Bone marrow (tissue), 2 donors: ENCODE measurements around the gene TSPAN18.

Source experiments
- DNase-seq, 2 donors: peaks; one replicate each; lab custom pipeline; 2025; lab: John Stamatoyannopoulos, UW

TSPAN18 gene

DNA sequence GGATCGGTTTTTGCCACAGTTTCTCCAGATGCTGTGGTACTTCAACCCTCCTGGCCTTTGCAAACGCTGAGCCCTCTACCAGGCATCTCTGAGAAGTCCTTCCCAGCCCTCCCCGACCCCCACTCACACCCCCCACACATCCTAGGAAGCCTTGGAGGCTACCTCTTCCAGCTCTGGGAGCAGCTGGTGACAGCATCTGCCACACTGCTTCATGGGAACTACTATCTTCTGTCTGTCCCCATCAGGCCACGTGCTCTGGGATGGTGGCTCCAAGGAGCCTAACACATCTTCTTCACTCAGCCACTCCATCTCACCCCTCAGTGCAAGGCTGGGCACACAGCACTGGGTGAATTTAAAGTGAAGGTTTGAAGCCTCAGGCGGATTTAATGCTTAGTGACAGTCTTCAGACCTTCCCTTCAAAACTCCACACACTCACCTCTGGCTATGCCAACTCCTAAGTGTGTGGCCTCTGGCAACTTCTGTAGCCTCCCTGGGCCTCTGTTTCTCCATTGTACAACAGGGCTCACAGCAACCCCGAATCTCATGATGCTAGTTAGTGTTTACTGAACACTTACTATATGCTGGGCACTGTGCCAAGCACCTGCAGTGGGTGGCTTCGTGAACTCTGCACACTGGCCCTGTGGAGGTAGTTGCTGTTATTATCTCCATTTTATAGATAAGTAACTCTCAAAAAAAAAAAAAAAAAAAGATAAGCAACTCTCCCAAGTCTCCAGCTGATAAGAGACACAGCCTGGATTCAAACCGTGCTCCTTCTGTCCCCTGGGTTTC, 231.2 kb downstream of the TSPAN18 start:
- DNase-seq = no peak

GRCh38 chr11:44959064-44959463, 232.3 kb downstream of the TSPAN18 start:
- no peak for DNase-seq

- DNase-seq = no peak
Observed at GRCh38 chr11:44960200-44960845, 233.6 kb downstream of the TSPAN18 start.

GRCh38 chr11:44962464-44962863, 235.7 kb downstream of the TSPAN18 start:
- no peak for DNase-seq

GRCh38 chr11:44963136-44963535, 236.4 kb downstream of the TSPAN18 start:
- no peak for DNase-seq

- DNase-seq = no peak
Observed at GRCh38 chr11:44963948-44964347, 237.2 kb downstream of the TSPAN18 start.

DNA sequence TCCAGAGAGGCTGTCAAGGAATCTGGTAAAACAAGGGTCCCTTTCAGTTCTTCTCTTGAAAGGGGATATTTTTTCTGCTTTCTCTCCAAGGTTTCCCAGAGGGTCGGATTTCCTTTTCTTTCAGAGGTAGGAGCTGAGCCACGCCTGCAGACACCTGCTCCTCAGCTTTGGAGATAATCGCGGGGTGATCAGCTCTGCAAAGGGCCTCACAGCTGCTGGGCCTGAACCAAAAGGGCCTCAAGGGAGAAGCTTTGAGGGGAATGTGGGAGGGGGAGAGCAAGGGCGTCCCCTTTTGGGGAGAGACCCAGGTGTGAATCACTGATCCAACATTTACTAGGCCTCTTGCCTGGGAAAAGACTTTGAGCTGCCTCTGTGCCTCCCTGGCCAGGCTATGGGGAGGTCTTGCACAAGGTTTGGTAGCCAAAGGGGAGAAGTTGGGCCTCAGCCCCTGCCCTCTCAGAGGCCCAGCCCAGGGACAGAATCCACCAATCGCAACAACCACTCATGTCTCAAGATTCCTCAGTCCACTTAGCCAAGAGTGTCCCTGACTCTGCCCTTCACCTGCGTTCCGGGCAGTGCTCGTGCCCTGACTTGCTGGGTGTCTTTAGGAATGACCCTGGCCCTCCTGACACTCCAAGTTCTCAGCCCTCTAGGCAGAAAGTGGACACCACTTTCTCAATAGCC, 237.9 kb downstream of the TSPAN18 start:
- DNase-seq = no peak

DNA sequence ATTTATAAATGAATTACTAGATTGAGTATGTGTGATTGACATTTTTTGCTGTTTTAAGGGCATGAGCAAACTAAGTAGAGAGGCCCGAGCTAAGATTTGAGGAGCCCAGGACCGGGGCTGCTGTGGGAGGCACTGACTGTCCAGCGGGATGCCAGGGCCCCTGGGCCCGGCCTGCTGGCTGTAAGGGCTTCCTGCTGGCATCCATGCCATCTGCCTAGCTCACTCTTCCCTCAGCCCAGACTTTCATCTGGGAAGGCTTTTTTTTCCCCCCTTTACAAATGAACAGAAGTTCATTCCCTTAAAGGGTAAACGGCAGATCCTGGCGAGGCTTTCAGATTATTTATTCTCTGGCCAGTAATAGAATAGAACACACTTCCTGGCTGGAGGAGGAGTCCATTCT, 239.9 kb downstream of the TSPAN18 start:
- no peak for DNase-seq

DNA sequence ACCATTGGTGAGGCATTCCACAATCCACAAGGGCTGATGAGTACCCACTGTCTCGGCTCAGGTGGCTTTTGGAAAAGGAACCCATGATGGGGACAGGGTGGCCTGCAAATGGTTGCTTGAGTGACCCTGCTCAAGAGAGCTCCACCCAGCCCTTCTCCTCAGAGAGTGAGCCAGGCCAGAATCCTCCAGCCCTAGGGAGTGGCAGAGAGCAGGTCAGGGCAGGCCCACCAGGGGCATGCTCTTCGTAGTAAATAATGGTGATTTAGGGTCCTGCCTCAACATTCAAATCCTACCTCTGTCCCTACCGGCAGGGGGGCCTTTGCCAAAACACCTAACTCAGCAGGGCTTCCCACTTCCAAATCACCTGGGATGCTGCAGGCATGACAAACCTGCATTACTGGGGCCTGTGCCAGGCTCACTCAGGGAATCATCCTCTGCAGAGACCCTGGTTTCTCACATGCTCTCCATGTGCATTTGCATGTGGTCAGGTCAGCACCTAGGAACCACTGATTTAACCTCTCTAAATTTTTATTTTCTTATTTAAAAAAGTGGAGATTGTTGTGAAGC, 241.3 kb downstream of the TSPAN18 start:
- DNase-seq = no peak

DNA sequence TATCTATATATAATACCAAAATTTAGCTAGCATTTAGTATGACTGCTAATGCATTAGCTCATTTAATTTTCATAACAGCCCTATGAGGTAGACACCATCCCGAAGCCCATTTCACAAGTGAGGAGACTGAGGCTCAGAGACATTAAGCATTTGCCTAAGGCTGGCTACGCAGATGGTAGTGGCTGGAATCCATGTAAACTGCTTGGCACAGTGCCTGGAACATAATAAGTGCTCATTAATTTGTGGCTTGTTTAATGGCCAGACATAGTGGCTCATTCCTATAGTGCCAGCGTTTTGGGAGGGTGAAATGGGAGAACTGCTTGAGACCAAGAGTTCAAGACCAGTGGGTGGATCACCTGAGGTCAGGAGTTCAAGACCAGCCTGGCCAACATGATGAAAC, 241.7 kb downstream of the TSPAN18 start:
- no peak for DNase-seq

DNA sequence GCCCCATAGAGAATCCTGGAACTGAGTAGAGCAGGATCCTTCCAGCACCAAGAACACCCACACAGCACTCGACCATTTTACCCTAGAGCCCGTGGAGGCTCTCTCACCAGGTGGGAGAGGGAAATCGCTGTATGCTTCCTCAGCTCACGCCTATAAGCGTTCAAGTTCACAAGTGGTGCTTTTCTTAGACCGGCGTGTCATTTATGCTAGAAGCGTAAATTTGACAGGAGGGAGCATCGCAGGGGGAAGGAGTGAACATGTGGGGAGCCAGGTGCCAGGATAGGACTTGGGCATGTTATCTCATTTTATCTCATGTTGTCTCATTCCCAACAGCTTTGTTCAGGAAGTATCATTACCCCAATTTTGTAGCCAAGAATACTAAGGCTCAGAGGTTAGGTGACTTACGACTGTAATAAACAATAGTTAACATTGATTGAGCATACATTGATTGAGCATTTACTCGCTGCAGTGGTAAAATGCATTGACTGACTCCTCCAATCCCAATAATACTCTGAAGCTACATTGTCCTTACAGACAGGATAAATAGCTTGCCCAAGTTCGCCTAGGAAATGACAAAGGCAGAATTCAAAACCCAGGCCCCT, 243.0 kb downstream of the TSPAN18 start:
- no peak for DNase-seq

- DNase-seq = no peak
Observed at GRCh38 chr11:44970293-44970692, 243.5 kb downstream of the TSPAN18 start.

- DNase-seq = no peak
Observed at GRCh38 chr11:44971185-44971584, 244.4 kb downstream of the TSPAN18 start.

DNA sequence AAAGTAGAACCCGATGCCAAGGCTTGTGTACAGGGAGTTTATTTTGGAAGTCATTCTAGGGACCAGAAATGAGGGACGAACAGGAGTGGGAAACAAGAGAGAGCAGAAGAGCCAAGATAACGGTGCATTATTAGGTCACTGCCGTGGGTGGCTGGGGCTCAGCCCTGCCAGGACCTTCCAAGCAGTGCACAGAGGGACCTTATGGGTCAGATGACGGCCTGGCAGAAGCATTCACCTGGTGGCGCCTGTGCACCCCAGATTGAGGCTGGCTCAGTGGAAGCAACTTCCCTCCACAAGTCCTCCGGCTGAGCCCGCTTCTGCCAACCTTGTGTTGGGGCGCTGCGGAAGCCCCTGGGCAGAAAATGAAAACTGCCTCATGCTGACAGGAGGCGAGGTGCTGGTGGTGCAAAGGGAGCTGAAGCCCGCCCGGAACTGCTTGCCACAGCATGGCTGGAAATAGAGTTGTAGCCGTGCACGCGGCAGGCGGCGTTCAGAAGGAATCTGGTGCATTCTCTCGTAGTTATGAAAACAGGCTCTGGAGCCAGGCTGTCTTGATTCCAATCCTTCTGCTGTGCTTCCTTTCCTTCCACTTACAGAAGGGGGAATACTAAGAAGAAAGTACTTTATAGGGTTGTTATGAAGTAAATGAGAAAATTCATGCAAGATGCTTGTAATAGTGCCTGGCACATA, 246.1 kb downstream of the TSPAN18 start:
- no peak for DNase-seq

GRCh38 chr11:44973632-44974401, 247.1 kb downstream of the TSPAN18 start:
- no peak for DNase-seq

DNA sequence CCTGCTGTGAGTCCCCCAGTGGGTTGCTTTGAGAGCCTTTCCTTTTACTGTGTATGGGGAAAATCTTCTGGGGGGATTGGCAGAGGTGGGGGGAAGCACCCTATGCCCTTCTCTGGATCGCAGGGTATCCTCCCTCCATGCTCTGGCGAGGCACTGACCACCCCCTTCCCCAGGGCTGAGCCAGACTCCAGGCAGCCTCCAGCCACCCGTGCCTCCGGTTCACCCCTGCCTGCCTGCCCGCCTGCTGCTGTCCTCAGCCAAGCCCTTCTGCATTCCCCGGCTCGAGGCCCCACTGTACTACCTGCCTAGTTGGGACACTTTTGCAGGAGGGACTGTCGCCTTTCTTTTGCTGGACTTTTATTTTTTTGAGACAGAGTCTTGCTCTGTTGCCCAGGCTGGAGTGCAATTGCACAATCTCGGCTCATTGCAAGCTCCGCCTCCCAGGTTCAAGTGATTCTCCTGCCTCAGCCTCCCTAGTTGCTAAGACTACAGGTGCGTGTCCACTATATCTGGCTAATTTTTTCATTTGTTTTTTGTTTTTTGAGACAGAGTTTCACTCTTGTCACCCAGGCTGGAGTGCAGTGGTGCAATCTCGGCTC, 247.7 kb downstream of the TSPAN18 start:
- DNase-seq = no peak

GRCh38 chr11:44976576-44976975, 249.8 kb downstream of the TSPAN18 start:
- DNase-seq = no peak

DNA sequence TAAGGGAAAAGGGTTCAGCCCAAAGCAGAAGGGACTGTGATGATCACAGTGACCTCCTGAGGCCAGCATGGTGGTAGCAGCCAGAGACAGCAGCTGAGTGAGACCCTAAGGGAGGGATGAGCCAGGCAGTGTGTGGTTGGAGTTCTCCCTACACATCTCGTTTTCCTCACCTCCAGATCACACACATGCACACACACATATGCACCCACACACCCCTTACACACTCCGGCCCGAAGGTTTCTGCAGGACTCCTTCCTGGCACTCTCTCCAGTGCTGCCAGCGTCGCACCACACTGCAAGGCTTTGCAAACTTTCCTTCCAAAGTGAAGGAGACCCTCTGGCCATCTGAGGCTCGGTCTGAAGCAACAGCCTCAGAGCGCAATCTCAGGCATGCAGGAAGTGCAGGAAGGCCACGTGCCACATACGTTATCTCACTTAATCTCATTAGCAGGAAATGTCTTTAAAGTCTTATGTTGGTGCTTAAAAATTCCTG, 250.8 kb downstream of the TSPAN18 start:
- no peak for DNase-seq

- no peak for DNase-seq
Observed at GRCh38 chr11:44978274-44978960, 251.7 kb downstream of the TSPAN18 start.

DNA sequence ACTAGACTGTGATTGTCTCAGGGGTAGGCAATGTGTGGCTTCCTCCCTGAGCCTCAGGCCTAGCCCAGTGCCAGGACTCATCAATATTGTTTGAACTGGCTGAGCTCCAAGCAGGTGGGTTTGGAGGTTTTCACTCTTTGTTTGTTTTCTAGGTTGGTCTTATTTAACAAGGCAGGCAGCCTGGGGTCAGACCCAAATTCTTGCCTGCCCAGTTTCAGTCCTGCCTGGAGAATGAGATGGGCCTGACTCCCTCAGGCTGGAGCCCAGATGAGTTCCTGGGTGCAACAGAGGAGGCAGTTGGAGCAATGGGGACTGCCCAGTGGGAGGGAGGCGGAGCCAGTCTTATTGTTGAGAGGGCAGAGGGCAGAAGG, 252.2 kb downstream of the TSPAN18 start:
- no peak for DNase-seq
